Measurements from ENCODE around the gene TTYH2.

Gene TTYH2

DNA sequence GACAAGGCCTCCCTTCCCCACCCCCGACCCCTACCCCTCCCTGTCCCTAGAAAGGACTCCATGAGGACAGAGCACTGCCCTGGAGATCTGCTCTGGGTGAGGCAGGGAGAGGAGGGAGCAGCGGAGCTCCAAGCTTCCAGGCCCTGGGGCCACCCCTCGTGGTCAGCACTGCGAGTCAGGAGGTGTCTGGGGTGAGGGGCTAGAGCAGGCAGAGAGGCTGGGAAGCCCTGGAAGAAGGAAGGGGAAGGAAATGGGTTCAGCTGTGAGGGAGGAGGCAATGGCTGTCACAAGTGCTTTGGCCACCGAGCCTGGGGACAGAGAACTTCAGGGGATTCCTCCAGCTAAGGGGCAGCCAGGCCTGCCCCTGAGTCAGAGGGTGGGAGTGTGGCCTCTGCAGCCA lies 32.5 kb downstream of the TTYH2 start:
- Histone ChIP-seq H3K27ac (ENCODE audit: insufficient read depth, low read depth, low read length, poor library complexity, severe bottlenecking) (no peak overlapping the region), H3K4me3 (ENCODE audit: insufficient read depth, low read depth, low read length) (no peak overlapping the region), H3K27me3 (ENCODE audit: control insufficient read depth, insufficient read depth, low read length, poor library complexity, severe bottlenecking) (no peaks in the 10 kb centered on the region), H3K36me3 (ENCODE audit: control insufficient read depth, insufficient read depth, low read length) (no peaks in the 10 kb centered on the region), H3K9me3 (ENCODE audit: control insufficient read depth, low read length) (no peaks in the 10 kb centered on the region), H3K4me1 (ENCODE audit: control insufficient read depth, insufficient read depth, low read length) (peaks cover 19% of the 10 kb centered on the region)
- 15 to 18% methylated on average over 5 of the region's 5 CpGs for WGBS, 2 experiments

- Histone ChIP-seq H3K36me3 (ENCODE audit: control insufficient read depth, insufficient read depth, low read length) (no peaks in the 10 kb centered on the region), H3K27me3 (ENCODE audit: control insufficient read depth, insufficient read depth, low read length, poor library complexity, severe bottlenecking) (no peaks in the 10 kb centered on the region), H3K4me1 (ENCODE audit: control insufficient read depth, insufficient read depth, low read length) (peaks cover 22% of the 10 kb centered on the region), H3K27ac (ENCODE audit: insufficient read depth, low read depth, low read length, poor library complexity, severe bottlenecking) (no peak overlapping the region), H3K9me3 (ENCODE audit: control insufficient read depth, low read length) (no peaks in the 10 kb centered on the region), H3K4me3 (ENCODE audit: insufficient read depth, low read depth, low read length) (no peak overlapping the region)
- WGBS, 2 experiments = 77 to 78% methylated on average over 17 of the region's 17 CpGs
Measured at GRCh38 chr17:74249590-74250270, 36.4 kb downstream of the TTYH2 start.

GRCh38 chr17:74250324-74250995 lies 37.1 kb downstream of the TTYH2 start:
- Histone ChIP-seq H3K9me3 (ENCODE audit: control insufficient read depth, low read length) (no peaks in the 10 kb centered on the region), H3K27me3 (ENCODE audit: control insufficient read depth, insufficient read depth, low read length, poor library complexity, severe bottlenecking) (no peaks in the 10 kb centered on the region), H3K4me3 (ENCODE audit: insufficient read depth, low read depth, low read length) (no peak overlapping the region), H3K4me1 (ENCODE audit: control insufficient read depth, insufficient read depth, low read length) (peaks cover 15% of the 10 kb centered on the region), H3K27ac (ENCODE audit: insufficient read depth, low read depth, low read length, poor library complexity, severe bottlenecking) (no peak overlapping the region), H3K36me3 (ENCODE audit: control insufficient read depth, insufficient read depth, low read length) (no peaks in the 10 kb centered on the region)
- WGBS, 2 experiments = 72 to 74% methylated on average over 12 of the region's 12 CpGs

DNA sequence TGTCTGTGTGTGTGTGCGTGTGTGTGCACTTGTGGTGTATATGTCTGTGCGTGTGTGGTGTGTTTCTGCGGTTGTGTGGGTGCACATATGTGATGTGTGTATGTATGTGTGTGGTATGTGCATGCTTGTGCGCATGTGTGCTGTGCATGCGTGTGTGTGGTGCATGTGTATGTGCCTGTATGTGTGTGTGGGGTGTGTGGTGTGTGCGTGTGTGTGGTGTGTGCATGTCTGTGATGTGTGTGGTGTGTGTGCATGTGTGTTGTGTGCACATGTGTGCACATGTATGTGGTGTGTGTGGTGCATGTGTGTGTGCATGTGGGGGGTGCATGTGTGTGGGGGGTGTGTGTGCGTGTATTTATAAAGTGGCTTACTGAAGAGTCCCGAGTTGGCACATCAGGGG lies 37.7 kb downstream of the TTYH2 start:
- peaks cover 11% of the 10 kb centered on the region for H3K4me1 ChIP-seq (ENCODE audit: control insufficient read depth, insufficient read depth, low read length)
- H3K27me3 ChIP-seq (ENCODE audit: control insufficient read depth, insufficient read depth, low read length, poor library complexity, severe bottlenecking) = no peaks in the 10 kb centered on the region
- no peak overlapping the region for H3K27ac ChIP-seq (ENCODE audit: insufficient read depth, low read depth, low read length, poor library complexity, severe bottlenecking)
- H3K9me3 ChIP-seq (ENCODE audit: control insufficient read depth, low read length) = no peaks in the 10 kb centered on the region
- no peaks in the 10 kb centered on the region for H3K36me3 ChIP-seq (ENCODE audit: control insufficient read depth, insufficient read depth, low read length)
- H3K4me3 ChIP-seq (ENCODE audit: insufficient read depth, low read depth, low read length) = no peak overlapping the region
- 86 to 88% methylated on average over 8 of the region's 8 CpGs for WGBS, 2 experiments

- H3K27me3 ChIP-seq (ENCODE audit: control insufficient read depth, insufficient read depth, low read length, poor library complexity, severe bottlenecking) = no peaks in the 10 kb centered on the region
- 90% methylated on average over 6 of the region's 6 CpGs for WGBS, 2 experiments
- H3K9me3 ChIP-seq (ENCODE audit: control insufficient read depth, low read length) = no peaks in the 10 kb centered on the region
Measured at GRCh38 chr17:74251569-74251968, 38.2 kb downstream of the TTYH2 start.

GRCh38 chr17:74252211-74252610 lies 38.8 kb downstream of the TTYH2 start:
- Histone ChIP-seq H3K27me3 (ENCODE audit: control insufficient read depth, insufficient read depth, low read length, poor library complexity, severe bottlenecking) (no peaks in the 10 kb centered on the region), H3K4me3 (ENCODE audit: insufficient read depth, low read depth, low read length) (no peak overlapping the region), H3K36me3 (ENCODE audit: control insufficient read depth, insufficient read depth, low read length) (no peaks in the 10 kb centered on the region), H3K9me3 (ENCODE audit: control insufficient read depth, low read length) (no peaks in the 10 kb centered on the region), H3K27ac (ENCODE audit: insufficient read depth, low read depth, low read length, poor library complexity, severe bottlenecking) (no peak overlapping the region), H3K4me1 (ENCODE audit: control insufficient read depth, insufficient read depth, low read length) (peaks cover 9% of the 10 kb centered on the region)
- WGBS, 2 experiments = 82 to 86% methylated on average over 8 of the region's 8 CpGs

More at GRCh38 chr17:74251569-74251968, 38.2 kb downstream of the TTYH2 start:
- no peak overlapping the region for H3K4me3 ChIP-seq (ENCODE audit: insufficient read depth, low read depth, low read length)
- no peaks in the 10 kb centered on the region for H3K36me3 ChIP-seq (ENCODE audit: control insufficient read depth, insufficient read depth, low read length)
- peaks cover 9% of the 10 kb centered on the region for H3K4me1 ChIP-seq (ENCODE audit: control insufficient read depth, insufficient read depth, low read length)
- H3K27ac ChIP-seq (ENCODE audit: insufficient read depth, low read depth, low read length, poor library complexity, severe bottlenecking) = no peak overlapping the region

DNA sequence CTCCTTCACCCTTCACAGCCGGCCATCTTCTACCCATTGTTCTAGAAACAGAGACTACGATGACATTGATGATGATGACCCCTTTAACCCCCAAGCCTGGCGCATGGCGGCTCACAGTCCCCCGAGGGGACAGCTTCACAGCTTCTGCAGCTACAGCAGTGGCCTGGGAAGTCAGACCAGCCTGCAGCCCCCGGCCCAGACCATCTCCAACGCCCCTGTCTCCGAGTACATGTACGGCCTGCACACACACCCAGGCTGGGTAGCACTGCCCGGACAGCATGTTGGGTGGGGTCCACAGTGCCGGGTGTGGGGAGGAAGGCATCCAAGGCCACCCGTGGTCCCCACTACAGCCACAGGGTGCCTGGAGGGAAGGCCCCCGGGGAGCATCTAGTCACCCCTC lies 39.7 kb downstream of the TTYH2 start:
- Histone ChIP-seq H3K4me1 (ENCODE audit: control insufficient read depth, insufficient read depth, low read length) (peaks cover 9% of the 10 kb centered on the region), H3K27me3 (ENCODE audit: control insufficient read depth, insufficient read depth, low read length, poor library complexity, severe bottlenecking) (no peaks in the 10 kb centered on the region), H3K9me3 (ENCODE audit: control insufficient read depth, low read length) (no peaks in the 10 kb centered on the region), H3K4me3 (ENCODE audit: insufficient read depth, low read depth, low read length) (no peak overlapping the region), H3K27ac (ENCODE audit: insufficient read depth, low read depth, low read length, poor library complexity, severe bottlenecking) (no peak overlapping the region), H3K36me3 (ENCODE audit: control insufficient read depth, insufficient read depth, low read length) (no peaks in the 10 kb centered on the region)
- WGBS, 2 experiments = 91 to 92% methylated on average over 13 of the region's 13 CpGs

GRCh38 chr17:74257311-74257710 lies 43.9 kb downstream of the TTYH2 start:
- H3K4me1 ChIP-seq (ENCODE audit: control insufficient read depth, insufficient read depth, low read length) = peaks cover 23% of the 10 kb centered on the region
- H3K9me3 ChIP-seq (ENCODE audit: control insufficient read depth, low read length) = no peaks in the 10 kb centered on the region
- no peaks in the 10 kb centered on the region for H3K36me3 ChIP-seq (ENCODE audit: control insufficient read depth, insufficient read depth, low read length)
- H3K27me3 ChIP-seq (ENCODE audit: control insufficient read depth, insufficient read depth, low read length, poor library complexity, severe bottlenecking) = no peaks in the 10 kb centered on the region
- no peak overlapping the region for H3K4me3 ChIP-seq (ENCODE audit: insufficient read depth, low read depth, low read length)
- 94% methylated on average over 10 of the region's 10 CpGs for WGBS, 2 experiments
- H3K27ac ChIP-seq (ENCODE audit: insufficient read depth, low read depth, low read length, poor library complexity, severe bottlenecking) = no peak overlapping the region

DNA sequence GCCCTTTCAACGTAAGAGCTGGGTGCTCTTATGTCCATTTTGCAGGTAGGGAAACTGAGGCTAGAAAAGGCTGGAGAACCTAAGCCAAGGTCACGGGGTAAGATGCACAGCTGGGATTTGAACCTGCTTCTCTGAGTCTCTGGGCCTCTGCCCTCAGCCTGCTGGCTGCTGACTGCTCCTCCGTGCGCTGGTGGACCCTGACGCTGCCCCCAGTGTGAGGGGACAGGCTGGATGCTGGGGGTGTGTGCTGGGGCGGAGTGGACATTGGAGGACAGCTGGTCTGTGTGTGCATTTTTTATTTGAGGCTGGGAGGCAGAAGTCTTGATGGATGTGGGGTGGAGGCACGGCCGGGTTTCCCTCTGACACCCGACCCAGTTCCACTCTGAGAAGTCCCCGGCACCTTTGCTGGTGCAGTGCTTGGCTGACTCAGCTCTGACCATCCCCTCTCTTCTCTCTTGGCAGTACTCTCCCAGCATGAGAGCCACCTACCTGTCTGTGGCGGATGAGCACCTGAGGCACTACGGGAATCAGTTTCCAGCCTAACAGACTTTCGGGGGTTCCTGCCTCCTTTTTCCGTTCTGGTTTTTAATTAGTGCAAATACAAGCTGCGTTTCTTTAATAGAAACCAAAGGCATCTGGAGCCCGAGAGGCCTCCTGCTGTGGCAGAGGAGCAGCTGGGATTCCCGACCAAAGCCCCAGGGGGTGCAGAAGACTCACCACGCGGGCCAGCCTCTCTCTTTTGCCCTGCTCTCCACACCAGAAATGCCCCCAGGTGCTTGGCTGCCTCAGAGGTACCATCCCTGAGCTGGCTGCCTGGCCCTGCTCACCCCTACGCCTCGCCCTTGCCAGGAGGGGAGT lies 46.5 kb downstream of the TTYH2 start:
- Histone ChIP-seq H3K4me1 (ENCODE audit: control insufficient read depth, insufficient read depth, low read length) (peaks cover 18% of the 10 kb centered on the region), H3K4me3 (ENCODE audit: insufficient read depth, low read depth, low read length) (no peak overlapping the region), H3K27ac (ENCODE audit: insufficient read depth, low read depth, low read length, poor library complexity, severe bottlenecking) (no peak overlapping the region), H3K36me3 (ENCODE audit: control insufficient read depth, insufficient read depth, low read length) (no peaks in the 10 kb centered on the region), H3K27me3 (ENCODE audit: control insufficient read depth, insufficient read depth, low read length, poor library complexity, severe bottlenecking) (no peaks in the 10 kb centered on the region), H3K9me3 (ENCODE audit: control insufficient read depth, low read length) (no peaks in the 10 kb centered on the region)
- WGBS, 2 experiments = 51% methylated on average over 21 of the region's 21 CpGs

- Histone ChIP-seq H3K9me3 (ENCODE audit: control insufficient read depth, low read length) (no peaks in the 10 kb centered on the region), H3K4me1 (ENCODE audit: control insufficient read depth, insufficient read depth, low read length) (peaks cover 18% of the 10 kb centered on the region), H3K4me3 (ENCODE audit: insufficient read depth, low read depth, low read length) (no peak overlapping the region), H3K27me3 (ENCODE audit: control insufficient read depth, insufficient read depth, low read length, poor library complexity, severe bottlenecking) (no peaks in the 10 kb centered on the region), H3K36me3 (ENCODE audit: control insufficient read depth, insufficient read depth, low read length) (no peaks in the 10 kb centered on the region), H3K27ac (ENCODE audit: insufficient read depth, low read depth, low read length, poor library complexity, severe bottlenecking) (no peak overlapping the region)
- WGBS, 2 experiments = 8 to 10% methylated on average over 6 of the region's 6 CpGs
Measured at GRCh38 chr17:74260525-74260850, 47.1 kb downstream of the TTYH2 start.
